Brain microvascular endothelial cell (primary cell): Measurements from ENCODE around the gene CPEB3.
A peak's percentile ranks its signal among the peaks of the same experiment; 100 is the strongest.

Experiments
- DNase-seq: peaks from one replicate; pipeline ENCODE4 v3.0.0-alpha.2; 2020
- H3K27ac ChIP-seq: fragments of 250-450 bp; sonication (Bioruptor Pico); 2 replicates; pipeline ENCODE4 v1.5.1; 2020; ENCODE audit warnings: mild to moderate bottlenecking, moderate library complexity
- H3K27me3 ChIP-seq: fragments of 250-450 bp; sonication (Bioruptor Pico); replicated peaks from 2 replicates; pipeline ENCODE4 v1.5.1; 2020; ENCODE audit warnings: mild to moderate bottlenecking
- H3K36me3 ChIP-seq: fragments of 250-450 bp; sonication (Bioruptor Pico); replicated peaks from 2 replicates; pipeline ENCODE4 v1.5.1; 2020; ENCODE audit warnings: mild to moderate bottlenecking
- H3K4me3 ChIP-seq: 2 replicates; pipeline ENCODE4 v1.5.1; 2011; ENCODE audit warnings: low read depth, mild to moderate bottlenecking, control low read depth, low read length, moderate library complexity
- in situ Hi-C: cut with HindIII; loops from 2 replicates; pipeline ENCODE4 v1.10.0; 2017; ENCODE audit warnings: low sequenced_read_pairs, low pct_ligation_motif_present
- TF ChIP-seq, protein P1 (sequence below): IDR thresholded peaks from 2 replicates; pipeline ENCODE4 v1.5.1; 2011; ENCODE audit warnings: low read depth, mild to moderate bottlenecking, moderate library complexity, low read length, control low read depth, inconsistent platforms; ENCODE audit errors: missing control alignments

Gene CPEB3

DNA sequence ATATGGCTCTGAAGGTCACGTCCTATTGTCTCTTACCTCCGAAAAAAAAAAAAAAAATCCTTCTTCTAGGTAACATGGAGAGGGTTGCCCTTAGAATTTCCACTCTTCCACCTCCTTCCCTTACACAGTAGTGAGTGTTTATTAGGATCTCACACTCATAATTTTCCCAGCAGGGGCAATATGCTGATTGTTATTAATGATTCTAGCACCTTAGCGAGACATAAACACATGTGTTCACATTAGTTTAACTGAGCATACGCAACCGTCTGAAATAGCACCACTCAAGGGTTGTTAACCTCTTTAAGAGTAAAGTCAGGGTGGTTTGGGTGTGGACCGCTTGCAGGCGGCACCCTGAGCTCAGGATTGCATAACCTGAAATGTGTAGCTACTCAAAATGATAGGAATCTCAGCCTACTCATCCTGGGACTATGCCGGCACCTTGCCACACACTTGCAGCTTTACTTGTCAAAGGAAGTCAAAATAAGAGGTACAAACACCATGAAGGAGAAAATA, 52.2 kb downstream of the CPEB3 start:
- in situ Hi-C loops = no loop called here
- Histone ChIP-seq H3K36me3 (no peaks in the 10 kb centered on the region), H3K4me3 (no peak overlapping the region), H3K27ac (no peak overlapping the region), H3K27me3 (no peaks in the 10 kb centered on the region)
- TF ChIP-seq, protein P1, sequence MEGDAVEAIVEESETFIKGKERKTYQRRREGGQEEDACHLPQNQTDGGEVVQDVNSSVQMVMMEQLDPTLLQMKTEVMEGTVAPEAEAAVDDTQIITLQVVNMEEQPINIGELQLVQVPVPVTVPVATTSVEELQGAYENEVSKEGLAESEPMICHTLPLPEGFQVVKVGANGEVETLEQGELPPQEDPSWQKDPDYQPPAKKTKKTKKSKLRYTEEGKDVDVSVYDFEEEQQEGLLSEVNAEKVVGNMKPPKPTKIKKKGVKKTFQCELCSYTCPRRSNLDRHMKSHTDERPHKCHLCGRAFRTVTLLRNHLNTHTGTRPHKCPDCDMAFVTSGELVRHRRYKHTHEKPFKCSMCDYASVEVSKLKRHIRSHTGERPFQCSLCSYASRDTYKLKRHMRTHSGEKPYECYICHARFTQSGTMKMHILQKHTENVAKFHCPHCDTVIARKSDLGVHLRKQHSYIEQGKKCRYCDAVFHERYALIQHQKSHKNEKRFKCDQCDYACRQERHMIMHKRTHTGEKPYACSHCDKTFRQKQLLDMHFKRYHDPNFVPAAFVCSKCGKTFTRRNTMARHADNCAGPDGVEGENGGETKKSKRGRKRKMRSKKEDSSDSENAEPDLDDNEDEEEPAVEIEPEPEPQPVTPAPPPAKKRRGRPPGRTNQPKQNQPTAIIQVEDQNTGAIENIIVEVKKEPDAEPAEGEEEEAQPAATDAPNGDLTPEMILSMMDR = no peak
- peak; percentile 34 for DNase-seq

GRCh38 chr10:92238054-92238585, 52.8 kb downstream of the CPEB3 start:
- Histone ChIP-seq H3K4me3 (no peak overlapping the region), H3K27ac (no peak overlapping the region), H3K36me3 (no peaks in the 10 kb centered on the region), H3K27me3 (no peaks in the 10 kb centered on the region)
- in situ Hi-C loops = no loop called here
- TF ChIP-seq, protein P1 = no peak
- no peak for DNase-seq

DNA sequence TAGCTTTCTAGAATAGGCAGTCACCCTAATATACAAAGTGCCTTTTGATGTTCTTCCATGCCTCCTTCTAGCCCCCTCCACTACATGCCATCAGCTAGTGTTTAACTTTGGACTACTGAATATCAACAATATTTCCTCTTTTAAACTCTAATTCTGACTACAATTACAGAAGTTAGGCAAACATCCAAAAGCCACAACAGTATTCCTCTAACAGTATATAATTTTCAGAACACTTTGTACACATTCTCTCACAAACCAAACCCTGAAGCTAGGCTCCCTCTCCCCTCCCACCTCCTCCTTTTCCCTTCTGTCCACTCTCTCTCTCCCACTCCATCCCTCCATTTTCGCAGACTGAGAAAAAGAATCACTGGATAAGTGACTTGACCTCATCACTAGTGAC, 59.7 kb downstream of the CPEB3 start:
- Histone ChIP-seq H3K4me3 (no peak overlapping the region), H3K27me3 (no peaks in the 10 kb centered on the region), H3K36me3 (no peaks in the 10 kb centered on the region), H3K27ac (no peak overlapping the region)
- TF ChIP-seq, protein P1 = no peak
- in situ Hi-C loops = no loop called here
- no peak for DNase-seq

GRCh38 chr10:92222603-92223262, 68.1 kb downstream of the CPEB3 start:
- Histone ChIP-seq H3K27ac (no peak overlapping the region), H3K27me3 (no peaks in the 10 kb centered on the region), H3K4me3 (no peak overlapping the region), H3K36me3 (no peaks in the 10 kb centered on the region)
- peak; percentile 22 for DNase-seq
- in situ Hi-C loops = no loop called here
- TF ChIP-seq, protein P1 = no peak

- DNase-seq = no peak
- Histone ChIP-seq H3K36me3 (no peaks in the 10 kb centered on the region), H3K27me3 (no peaks in the 10 kb centered on the region), H3K4me3 (no peak overlapping the region), H3K27ac (no peak overlapping the region)
- in situ Hi-C loops = no loop called here
- TF ChIP-seq, protein P1 = no peak
These were observed 71.3 kb downstream of the CPEB3 start for GRCh38 chr10:92219559-92219958.
